Endothelial cell of umbilical vein (primary cell): ENCODE data around the gene SLC6A19. TPM values are rescaled to one million over a fixed set of nuclear protein-coding genes. Genes with fewer than 3 reads are reported as not detected.

Experiments
- BruUV-seq: library from RNA; stranded (reverse); fragments of 400-500 nt; replicated peaks from 2 replicates; lab custom pipeline; 2021; lab: Mats Ljungman, UMichigan
- CTCF ChIA-PET: fragments of 300-600, 350-600 bp; sonication (Branson Sonifier 250); formaldehyde crosslinking; loops from one replicate; lab custom pipeline; 2021; ENCODE audit warnings: antibody characterized with exemption, inconsistent platforms; lab: Charles Lee
- POLR2A ChIA-PET: fragments of 300-600, 350-600 bp; sonication (Branson Sonifier 250); formaldehyde crosslinking; loops from one replicate; lab custom pipeline; 2021; ENCODE audit warnings: antibody characterized with exemption, inconsistent platforms; lab: Charles Lee
- DNase-seq: peaks from one replicate; pipeline ENCODE4 v3.0.0-alpha.2; 2011; ENCODE audit warnings: low read depth, low spot score
- FAIRE-seq: peaks from 2 replicates; lab custom pipeline; 2011; peaks lifted over from hg19 to GRCh38; lab: Jason Lieb, UNC
- H2AFZ ChIP-seq: 2 replicates; pipeline ENCODE4 v1.6.0; 2012; ENCODE audit warnings: low read depth, low read length, control low read depth, inconsistent platforms
- H3K27ac ChIP-seq: 2 replicates; pipeline ENCODE4 v1.5.1; 2011; ENCODE audit warnings: low read depth, mild to moderate bottlenecking, control low read depth, low read length, moderate library complexity; ENCODE audit not compliant: insufficient read depth
- H3K27me3 ChIP-seq, 2 experiments: 2 replicates each; pipeline versions ENCODE4 v1.6.0 to v1.6.1; 2011; ENCODE audit warnings: low read length in 2 of 2, mixed read lengths in 1 of 2; ENCODE audit not compliant: control insufficient read depth in 2 of 2, insufficient read depth in 2 of 2
- H3K36me3 ChIP-seq, 2 experiments: 2 replicates in 1 of 2; 3 replicates in 1 of 2; pipeline ENCODE4 v1.5.1; 2011; ENCODE audit warnings: low read length in 2 of 2, mild to moderate bottlenecking in 1 of 2, moderate library complexity in 1 of 2; ENCODE audit not compliant: control insufficient read depth in 2 of 2, insufficient read depth in 2 of 2; ENCODE audit errors: extremely low read depth in 1 of 2
- H3K4me1 ChIP-seq: 3 replicates; pipeline ENCODE4 v1.5.1; 2011; ENCODE audit warnings: mild to moderate bottlenecking, low read length; ENCODE audit not compliant: control insufficient read depth, insufficient read depth; ENCODE audit errors: extremely low read depth
- H3K4me2 ChIP-seq: 2 replicates; pipeline ENCODE4 v1.6.1; 2011; ENCODE audit warnings: low read length, control low read depth, mixed read lengths; ENCODE audit not compliant: insufficient read depth
- H3K4me3 ChIP-seq, 3 experiments: fragments of 200-600 bp in 1 of 3; sonication (generic), shearing (Covaris generic) in 1 of 3; replicated peaks in 1 of 3; 2 replicates each; pipeline ENCODE4 v1.5.1; 2011 to 2016; ENCODE audit warnings: control low read depth in 3 of 3, low read length in 3 of 3, mild to moderate bottlenecking in 2 of 3, inconsistent platforms in 1 of 3, low read depth in 1 of 3, moderate library complexity in 1 of 3; ENCODE audit not compliant: insufficient read depth in 1 of 3
- H3K79me2 ChIP-seq: 2 replicates; pipeline ENCODE4 v1.6.0; 2012; ENCODE audit warnings: low read length, inconsistent platforms; ENCODE audit not compliant: control insufficient read depth, insufficient read depth
- H3K9ac ChIP-seq: replicated peaks from 2 replicates; pipeline ENCODE3; 2011; ENCODE audit warnings: low read length, control low read depth; ENCODE audit not compliant: insufficient read depth; ENCODE audit errors: extremely low read depth
- H3K9me1 ChIP-seq: replicated peaks from 3 replicates; pipeline ENCODE4 v1.6.0; 2011; ENCODE audit warnings: mild to moderate bottlenecking, low read length; ENCODE audit not compliant: control insufficient read depth, insufficient read depth; ENCODE audit errors: extremely low read depth
- H3K9me3 ChIP-seq: replicated peaks from 2 replicates; pipeline ENCODE4 v1.5.1; 2012; ENCODE audit warnings: low read length, inconsistent platforms; ENCODE audit not compliant: control insufficient read depth, insufficient read depth
- H4K20me1 ChIP-seq: replicated peaks from 2 replicates; pipeline ENCODE3; 2011; ENCODE audit warnings: mild to moderate bottlenecking, low read length; ENCODE audit not compliant: control insufficient read depth, insufficient read depth; ENCODE audit errors: extremely low read depth
- EZH2 ChIP-seq: IDR thresholded peaks from 2 replicates; pipeline ENCODE4 v1.6.1; 2012; ENCODE audit warnings: borderline replicate concordance, low read depth, mild to moderate bottlenecking, moderate library complexity, low read length, inconsistent platforms; ENCODE audit not compliant: severe bottlenecking
- FOS ChIP-seq: IDR thresholded peaks from 2 replicates; pipeline ENCODE4 v1.6.1; 2011; ENCODE audit warnings: mild to moderate bottlenecking, low read length, moderate library complexity, borderline replicate concordance; ENCODE audit not compliant: insufficient read depth
- GATA2 ChIP-seq: IDR thresholded peaks from 2 replicates; pipeline ENCODE4 v1.7.0; 2011; ENCODE audit warnings: low read depth, mild to moderate bottlenecking, moderate library complexity, mixed read lengths, low read length; ENCODE audit not compliant: insufficient read length, insufficient read depth
- JUN ChIP-seq: IDR thresholded peaks from 2 replicates; pipeline ENCODE4 v1.6.1; 2011; ENCODE audit warnings: borderline replicate concordance, low read depth; ENCODE audit not compliant: insufficient read length, insufficient read depth
- MYC ChIP-seq: IDR thresholded peaks from one replicate; pipeline ENCODE4 v1.6.1; 2011; ENCODE audit warnings: mild to moderate bottlenecking, low read depth, low read length
- POLR2A ChIP-seq: IDR thresholded peaks from 2 replicates; pipeline ENCODE4 v1.6.1; 2012; ENCODE audit warnings: low read depth, mild to moderate bottlenecking, control low read depth, low read length
- POLR2AphosphoS5 ChIP-seq: IDR thresholded peaks from 2 replicates; pipeline ENCODE4 v1.6.1; 2012; ENCODE audit warnings: low read depth, mild to moderate bottlenecking, control low read depth, low read length, moderate library complexity; ENCODE audit not compliant: insufficient read depth
- dilution Hi-C: fragments of 300-500 bp; cut with MboI; formaldehyde crosslinking; loops from one replicate; pipeline ENCODE4 v1.15.0; 2019; ENCODE audit warnings: low sequenced_read_pairs; ENCODE audit not compliant: extremely low pct_ligation_motif_present
- intact Hi-C: fragments of 100-400 bp; cut with micrococcal nuclease; formaldehyde crosslinking; loops from one replicate; pipeline ENCODE4 v1.10.0; 2022
- polyA plus RNA-seq, 4 experiments: library from polyadenylated mRNA; depleted of rRNA in 3 of 4; stranded (reverse) in 3 of 4; unstranded in 1 of 4; fragments of >200 nt; gene quantifications; 2 replicates each; pipeline versions ENCODE4 v1.2.1 to v1.2.3, GENCODE V29; 2011 to 2012; ENCODE audit warnings: missing spikeins in 1 of 4
- total RNA-seq: library from RNA; stranded (reverse); gene quantifications from 2 replicates; pipeline ENCODE4 v1.2.3, GENCODE V29; 2021
- TF ChIP-seq, protein P1 (sequence below): IDR thresholded peaks from 2 replicates; pipeline ENCODE4 v1.6.1; 2011; ENCODE audit not compliant: insufficient read depth, insufficient read length
- TF ChIP-seq, protein P2 (sequence below), 2 donors: IDR thresholded peaks; 1 replicate in 1 of 2; 2 replicates in 1 of 2; pipeline ENCODE4 v1.5.1; 2011; ENCODE audit warnings: low read length in 2 of 2, mild to moderate bottlenecking in 2 of 2, moderate library complexity in 2 of 2, control low read depth in 1 of 2, inconsistent platforms in 1 of 2, low read depth in 1 of 2; ENCODE audit not compliant: insufficient read depth in 1 of 2; ENCODE audit errors: extremely low read depth in 1 of 2

Gene SLC6A19
- total and polyA plus RNA-seq, 2 donors (not counting 3 experiments of a cell fraction or from before 2014, with no cell fraction given): not detected

DNA sequence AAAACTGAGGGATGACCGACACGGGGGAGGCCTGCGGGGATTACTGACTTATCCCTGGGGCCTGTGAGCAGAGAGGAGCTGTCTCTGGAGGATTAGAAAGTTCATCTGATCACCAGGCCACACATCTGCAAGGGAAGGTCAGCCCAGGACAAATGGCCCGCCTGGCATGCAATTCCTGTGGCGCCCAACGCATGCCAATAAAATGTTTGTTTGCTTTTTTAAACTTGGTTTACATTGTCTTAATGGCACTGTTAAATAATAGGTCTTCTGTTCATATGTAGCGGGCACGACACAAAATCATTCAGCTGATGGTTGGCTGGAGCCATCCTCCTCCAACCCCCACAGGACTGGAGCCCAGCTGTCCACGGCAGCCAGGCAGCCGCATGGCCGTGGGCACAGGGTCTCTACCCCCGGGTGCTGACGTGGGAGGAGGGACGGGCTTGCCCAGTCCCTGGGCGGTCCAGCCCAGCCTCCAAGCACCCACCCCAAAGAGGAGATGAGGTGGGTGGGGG lies 48.6 kb upstream of the SLC6A19 start:
- POLR2A ChIA-PET: no interaction called here
- no peak overlapping the region for H3K27ac ChIP-seq
- no peaks in the 10 kb centered on the region for H3K4me1 ChIP-seq
- DNase-seq: no peak
- H3K9me1 ChIP-seq: no peaks in the 10 kb centered on the region
- intact Hi-C loops (no loop called here), dilution Hi-C loops (no loop called here)
- H3K9me3 ChIP-seq: no peaks in the 10 kb centered on the region
- H3K36me3 ChIP-seq: no peaks in the 10 kb centered on the region
- H3K9ac ChIP-seq: no peak overlapping the region
- FAIRE-seq: no peak
- H3K79me2 ChIP-seq: no peaks in the 10 kb centered on the region
- TF ChIP-seq GATA2 (no peak), FOS (no peak), JUN (no peak), EZH2 (no peak), MYC (no peak), POLR2A (no peak), POLR2AphosphoS5 (no peak)
- TF ChIP-seq, protein P1, sequence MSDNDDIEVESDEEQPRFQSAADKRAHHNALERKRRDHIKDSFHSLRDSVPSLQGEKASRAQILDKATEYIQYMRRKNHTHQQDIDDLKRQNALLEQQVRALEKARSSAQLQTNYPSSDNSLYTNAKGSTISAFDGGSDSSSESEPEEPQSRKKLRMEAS: no peak
- TF ChIP-seq, protein P2, sequence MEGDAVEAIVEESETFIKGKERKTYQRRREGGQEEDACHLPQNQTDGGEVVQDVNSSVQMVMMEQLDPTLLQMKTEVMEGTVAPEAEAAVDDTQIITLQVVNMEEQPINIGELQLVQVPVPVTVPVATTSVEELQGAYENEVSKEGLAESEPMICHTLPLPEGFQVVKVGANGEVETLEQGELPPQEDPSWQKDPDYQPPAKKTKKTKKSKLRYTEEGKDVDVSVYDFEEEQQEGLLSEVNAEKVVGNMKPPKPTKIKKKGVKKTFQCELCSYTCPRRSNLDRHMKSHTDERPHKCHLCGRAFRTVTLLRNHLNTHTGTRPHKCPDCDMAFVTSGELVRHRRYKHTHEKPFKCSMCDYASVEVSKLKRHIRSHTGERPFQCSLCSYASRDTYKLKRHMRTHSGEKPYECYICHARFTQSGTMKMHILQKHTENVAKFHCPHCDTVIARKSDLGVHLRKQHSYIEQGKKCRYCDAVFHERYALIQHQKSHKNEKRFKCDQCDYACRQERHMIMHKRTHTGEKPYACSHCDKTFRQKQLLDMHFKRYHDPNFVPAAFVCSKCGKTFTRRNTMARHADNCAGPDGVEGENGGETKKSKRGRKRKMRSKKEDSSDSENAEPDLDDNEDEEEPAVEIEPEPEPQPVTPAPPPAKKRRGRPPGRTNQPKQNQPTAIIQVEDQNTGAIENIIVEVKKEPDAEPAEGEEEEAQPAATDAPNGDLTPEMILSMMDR (IDR thresholded peaks at IDR 0.05; ENCODE audit: extremely low read depth in 1 of 2, insufficient read depth in 1 of 2, low read depth in 1 of 2, low read length in 2 of 2): no peak
- H3K4me3 ChIP-seq: no peak overlapping the region
- CTCF ChIA-PET: no interaction called here
- no peak overlapping the region for H2AFZ ChIP-seq
- H3K4me2 ChIP-seq: no peak overlapping the region
- no TSS peak for BruUV-seq
- peaks cover 20 to 23% of the 10 kb centered on the region in 2 experiments for H3K27me3 ChIP-seq
- no peaks in the 10 kb centered on the region for H4K20me1 ChIP-seq
